Peyer's patch (tissue), 4 donors: ENCODE results near the gene CCDC85C. TPM values are rescaled to one million over a fixed set of nuclear protein-coding genes. Genes with fewer than 3 reads are reported as not detected.

Source experiments
- DNase-seq, 3 donors: peaks; one replicate each; pipeline ENCODE4 v3.0.0-alpha.2; 2017 to 2019
- H3K27ac ChIP-seq, 4 donors: fragments of 200-600 bp; sonication (generic); one replicate each; pipeline ENCODE4 v1.5.1; 2016 to 2019
- H3K27me3 ChIP-seq, 2 donors: fragments of 200-600 bp; sonication (generic); one replicate each; pipeline ENCODE4 v1.5.1; 2019
- H3K36me3 ChIP-seq, 3 donors: fragments of 200-600 bp; sonication (generic); one replicate each; pipeline ENCODE4 v1.5.1; 2016 to 2019
- H3K4me1 ChIP-seq, 4 donors: fragments of 200-600 bp; sonication (generic); one replicate each; pipeline ENCODE4 v1.5.1; 2016 to 2019
- H3K4me3 ChIP-seq, 4 donors: fragments of 200-600 bp; sonication (generic); 1 replicate in 3 of 4; 2 replicates in 1 of 4; pipeline ENCODE4 v1.5.1; 2016 to 2019; ENCODE audit warnings: mild to moderate bottlenecking in 1 of 4
- H3K9me3 ChIP-seq, 4 donors: fragments of 200-600 bp; sonication (generic); one replicate each; pipeline ENCODE4 v1.5.1; 2016 to 2019; ENCODE audit warnings: mild to moderate bottlenecking in 1 of 4
- CTCF ChIP-seq, 6 experiments: fragments of 450-650 bp in 4 of 6; fragments of 200-600 bp in 2 of 6; sonication (generic) in 1 of 6; IDR thresholded peaks; one replicate each; pipeline ENCODE4 v1.5.1; 2017 to 2019; ENCODE audit warnings: antibody characterized with exemption in 6 of 6, mild to moderate bottlenecking in 3 of 6, moderate library complexity in 1 of 6
- POLR2A ChIP-seq, 2 donors: fragments of 450-650 bp; IDR thresholded peaks; one replicate each; pipeline ENCODE4 v1.5.1; 2017; ENCODE audit warnings: antibody characterized with exemption in 2 of 2, mild to moderate bottlenecking in 2 of 2, moderate library complexity in 2 of 2
- total RNA-seq, 4 donors: library from RNA; depleted of rRNA; stranded (reverse); fragments of >200 nt; gene quantifications; one replicate each; pipeline ENCODE4 v1.1.0, GENCODE V29; 2016

Gene CCDC85C
- total RNA-seq, 4 donors from 2014 or later: 19.8 to 98.1 (median 78.8) TPM

GRCh38 chr14:99648027-99648784 is 44.2 kb upstream of the CCDC85C start:
- Histone ChIP-seq H3K4me3 (no peak overlapping the region), H3K27ac (no peak overlapping the region), H3K9me3 (no peaks in the 10 kb centered on the region), H3K27me3 (no peaks in the 10 kb centered on the region), H3K4me1 (peaks cover 0 to 14% (median 4%) of the 10 kb centered on the region in 4 donors), H3K36me3 (no peaks in the 10 kb centered on the region)
- TF ChIP-seq POLR2A (IDR thresholded peaks at IDR 0.05) (no peak), CTCF (IDR thresholded peaks at IDR 0.05) (no peak)
- no peak for DNase-seq

GRCh38 chr14:99647411-99647810 is 43.4 kb upstream of the CCDC85C start:
- no peaks in the 10 kb centered on the region for H3K9me3 ChIP-seq
- H3K36me3 ChIP-seq: no peaks in the 10 kb centered on the region
- TF ChIP-seq POLR2A (IDR thresholded peaks at IDR 0.05): no peak
- no peak for TF ChIP-seq CTCF (IDR thresholded peaks at IDR 0.05)
- H3K4me1 ChIP-seq: peaks cover 0 to 14% (median 4%) of the 10 kb centered on the region in 4 donors
- H3K27ac ChIP-seq: no peak overlapping the region
- H3K4me3 ChIP-seq: no peak overlapping the region
- DNase-seq: no peak
- no peaks in the 10 kb centered on the region for H3K27me3 ChIP-seq

- TF ChIP-seq CTCF (IDR thresholded peaks at IDR 0.05): no peak
- no peak for TF ChIP-seq POLR2A (IDR thresholded peaks at IDR 0.05)
- Histone ChIP-seq H3K36me3 (no peaks in the 10 kb centered on the region), H3K4me3 (peak overlapping the region; percentile 11 to 56 (median 46)), H3K27ac (peak overlapping the region in 1 of 4 donors; percentile 13), H3K27me3 (no peaks in the 10 kb centered on the region), H3K4me1 (peaks cover 0 to 14% (median 4%) of the 10 kb centered on the region in 4 donors), H3K9me3 (no peaks in the 10 kb centered on the region)
- no peak for DNase-seq
Measured at GRCh38 chr14:99645545-99646505, 41.8 kb upstream of the CCDC85C start.

GRCh38 chr14:99644723-99645544 is 40.9 kb upstream of the CCDC85C start, which contains the start of gene HHIPL1:
Gene HHIPL1, plus strand, starts transcription at chr14:99645129. Its CDS starts 79 bp downstream, at chr14:99645208.
- Histone ChIP-seq H3K4me3 (peak within 1 kb of the TSS; percentile 11 to 56 (median 46)), H3K27me3 (no peaks in the 10 kb centered on the region)
- peak in 1 of 3 donors; percentile 51 for DNase-seq

More at GRCh38 chr14:99644723-99645544, 40.9 kb upstream of the CCDC85C start, which contains the start of gene HHIPL1:
- Histone ChIP-seq H3K9me3 (no peaks in the 10 kb centered on the region), H3K36me3 (no peaks in the 10 kb centered on the region), H3K4me1 (peaks cover 0 to 14% (median 4%) of the 10 kb centered on the region in 4 donors), H3K27ac (peak within 1 kb of the TSS in 2 of 4 donors; percentile 13 to 31)
- TF ChIP-seq CTCF (IDR thresholded peaks at IDR 0.05) (peak in 1 of 6 experiments; percentile 7), POLR2A (IDR thresholded peaks at IDR 0.05) (no peak)
